HCT116 (cell line): ENCODE data around the gene KREMEN2. TPM values are rescaled to one million over a fixed set of nuclear protein-coding genes. Genes with fewer than 3 reads are reported as not detected.

Experiments used
- ATAC-seq: fragments of 200-7000 bp; cut with Tn5 transposase; 2 replicates; pipeline ENCODE4 v1.9.1; 2020; ENCODE audit warnings: mild to moderate bottlenecking, moderate library complexity
- BruUV-seq: library from RNA; stranded (reverse); fragments of 400-500 nt; replicated peaks from 2 replicates; lab custom pipeline; 2021; lab: Mats Ljungman, UMichigan
- CTCF ChIA-PET: fragments of 300-600 bp; sonication (Branson Sonifier 250); formaldehyde crosslinking; loops from one replicate; lab custom pipeline; 2021; ENCODE audit warnings: antibody characterized with exemption; lab: Charles Lee
- POLR2A ChIA-PET: fragments of 300-600, 350-600 bp; sonication (Branson Sonifier 250); formaldehyde crosslinking; loops from one replicate; lab custom pipeline; 2021; ENCODE audit warnings: antibody characterized with exemption; lab: Charles Lee
- RAD21 ChIA-PET, 2 experiments: fragments of 300-600 bp; sonication (Branson Sonifier 250); formaldehyde crosslinking; loops; one replicate each; lab custom pipeline; 2023; ENCODE audit warnings: low total read pairs in 2 of 2; ENCODE audit not compliant: uncharacterized antibody in 2 of 2, unreplicated experiment in 2 of 2, low non-redundant PET in 1 of 2; lab: Charles Lee
- DNase-seq: peaks from one replicate; pipeline ENCODE4 v3.0.0-alpha.2; 2010; ENCODE audit warnings: low read depth, low spot score
- H2AFZ ChIP-seq: fragments of 200-600 bp; shearing (Covaris generic), sonication (generic); 2 replicates; pipeline ENCODE4 v1.6.1; 2017; ENCODE audit warnings: low read depth, mixed run types, mixed read lengths, antibody characterized with exemption, low read length; ENCODE audit not compliant: poor library complexity, severe bottlenecking
- H3K27ac ChIP-seq: 2 replicates; pipeline ENCODE4 v1.5.1; 2012; ENCODE audit warnings: low read depth, low read length
- H3K27me3 ChIP-seq: fragments of 200-600 bp; sonication (generic); 2 replicates; pipeline ENCODE4 v1.6.1; 2016; ENCODE audit warnings: mixed run types, low read length, mixed read lengths; ENCODE audit not compliant: insufficient read depth
- H3K36me3 ChIP-seq, 2 experiments: fragments of 200-500 bp in 1 of 2; fragments of 200-600 bp in 1 of 2; sonication (Bioruptor generic) in 1 of 2; sonication (generic) in 1 of 2; 2 replicates each; pipeline versions ENCODE4 v1.5.1 to v1.6.1; 2014 to 2016; ENCODE audit warnings: low read length in 2 of 2, inconsistent platforms in 1 of 2, mixed read lengths in 1 of 2, mixed run types in 1 of 2; ENCODE audit not compliant: insufficient read depth in 2 of 2, control insufficient read depth in 1 of 2
- H3K4me1 ChIP-seq, 2 experiments: fragments of 200-600 bp in 1 of 2; sonication (generic) in 1 of 2; 2 replicates each; pipeline versions ENCODE4 v1.5.1 to v1.6.1; 2012 to 2017; ENCODE audit warnings: low read length in 2 of 2, inconsistent platforms in 1 of 2, mild to moderate bottlenecking in 1 of 2, mixed read lengths in 1 of 2, mixed run types in 1 of 2, moderate library complexity in 1 of 2; ENCODE audit not compliant: insufficient read depth in 2 of 2, control insufficient read depth in 1 of 2
- H3K4me2 ChIP-seq: fragments of 200-600 bp; sonication (generic); 2 replicates; pipeline ENCODE4 v1.6.1; 2017; ENCODE audit warnings: mixed run types, low read length, mixed read lengths
- H3K4me3 ChIP-seq, 2 experiments: fragments of 200-600 bp in 1 of 2; sonication (generic) in 1 of 2; replicated peaks in 1 of 2; 2 replicates each; pipeline ENCODE4 v1.5.1; 2011 to 2016; ENCODE audit warnings: low read length in 2 of 2, control low read depth in 1 of 2, low read depth in 1 of 2, mild to moderate bottlenecking in 1 of 2, mixed read lengths in 1 of 2, mixed run types in 1 of 2
- H3K79me2 ChIP-seq: fragments of 200-600 bp; sonication (generic); 2 replicates; pipeline ENCODE4 v1.6.1; 2017; ENCODE audit warnings: mild to moderate bottlenecking, mixed run types, low read length, moderate library complexity, mixed read lengths; ENCODE audit not compliant: insufficient read depth
- H3K9ac ChIP-seq: fragments of 200-600 bp; sonication (generic); 2 replicates; pipeline ENCODE4 v1.6.1; 2016; ENCODE audit warnings: low read length, mixed read lengths
- H3K9me2 ChIP-seq: fragments of 200-600 bp; sonication (generic), shearing (Covaris generic); 2 replicates; pipeline ENCODE4 v1.6.1; 2017; ENCODE audit warnings: mixed run types, mild to moderate bottlenecking, moderate library complexity; ENCODE audit not compliant: insufficient read depth
- H3K9me3 ChIP-seq, 2 experiments: fragments of 200-500 bp in 1 of 2; fragments of 200-600 bp in 1 of 2; sonication (Bioruptor generic) in 1 of 2; sonication (generic) in 1 of 2; 2 replicates each; pipeline ENCODE4 v1.6.1; 2014 to 2017; ENCODE audit warnings: low read length in 2 of 2, mixed read lengths in 2 of 2, inconsistent platforms in 1 of 2, low read depth in 1 of 2, mild to moderate bottlenecking in 1 of 2, mixed run types in 1 of 2, moderate library complexity in 1 of 2; ENCODE audit not compliant: control insufficient read depth in 1 of 2, insufficient read depth in 1 of 2
- H4K20me1 ChIP-seq: fragments of 200-600 bp; sonication (generic), shearing (Covaris generic); 2 replicates; pipeline ENCODE4 v1.6.1; 2017; ENCODE audit warnings: mixed run types, mild to moderate bottlenecking, moderate library complexity; ENCODE audit not compliant: insufficient read depth
- ATF3 ChIP-seq: IDR thresholded peaks from 2 replicates; pipeline ENCODE4 v1.6.1; 2012
- CBX3 ChIP-seq: IDR thresholded peaks from 2 replicates; pipeline ENCODE4 v1.6.1; 2012; ENCODE audit warnings: low read depth
- EGR1 ChIP-seq: IDR thresholded peaks from 2 replicates; pipeline ENCODE4 v1.6.1; 2012; ENCODE audit warnings: low read depth
- ELF1 ChIP-seq: IDR thresholded peaks from 2 replicates; pipeline ENCODE4 v1.6.1; 2012; ENCODE audit warnings: low read depth, borderline replicate concordance
- EZH2phosphoT487 ChIP-seq: fragments of 200-600 bp; IDR thresholded peaks from 2 replicates; pipeline ENCODE4 v1.6.1; 2018; ENCODE audit warnings: antibody characterized with exemption, borderline replicate concordance
- FOSL1 ChIP-seq: IDR thresholded peaks from 2 replicates; pipeline ENCODE4 v1.6.1; 2012; ENCODE audit warnings: low read depth
- JUND ChIP-seq: IDR thresholded peaks from 2 replicates; pipeline ENCODE4 v1.6.1; 2012
- MAX ChIP-seq: IDR thresholded peaks from 2 replicates; pipeline ENCODE4 v1.6.1; 2012
- POLR2A ChIP-seq: IDR thresholded peaks from 2 replicates; pipeline ENCODE4 v1.7.0; 2011; ENCODE audit warnings: borderline replicate concordance; ENCODE audit not compliant: insufficient read depth, insufficient read length; ENCODE audit errors: extremely low read depth
- RAD21 ChIP-seq: IDR thresholded peaks from 2 replicates; pipeline ENCODE4 v1.6.1; 2012; ENCODE audit warnings: low read depth, mild to moderate bottlenecking
- SIN3A ChIP-seq: IDR thresholded peaks from 2 replicates; pipeline ENCODE4 v1.6.1; 2012; ENCODE audit warnings: low read depth
- SRF ChIP-seq: IDR thresholded peaks from 2 replicates; pipeline ENCODE4 v1.6.1; 2012; ENCODE audit warnings: low read depth
- TCF7L2 ChIP-seq: IDR thresholded peaks from 2 replicates; pipeline ENCODE4 v1.7.0; 2011; ENCODE audit warnings: borderline replicate concordance, inconsistent platforms; ENCODE audit not compliant: insufficient read depth, insufficient read length; ENCODE audit errors: extremely low read depth
- ZBTB33 ChIP-seq: IDR thresholded peaks from 2 replicates; pipeline ENCODE4 v1.6.1; 2011; ENCODE audit warnings: mild to moderate bottlenecking, low read length, moderate library complexity; ENCODE audit not compliant: insufficient replicate concordance; ENCODE audit errors: extremely low read depth
- ZFX ChIP-seq: fragments of 450-650 bp; IDR thresholded peaks from 2 replicates; pipeline ENCODE4 v1.6.1; 2017
- intact Hi-C: fragments of 100-400 bp; cut with micrococcal nuclease; formaldehyde crosslinking; loops from 2 replicates; pipeline ENCODE4 v1.10.0; 2022
- total RNA-seq: library from RNA; stranded (reverse); gene quantifications from one replicate; pipeline ENCODE4 v1.2.1, GENCODE V29; 2021; ENCODE audit not compliant: unreplicated experiment

KREMEN2 gene
- total RNA-seq, 1 experiment from 2014 or later: 14.1 TPM

GRCh38 chr16:3013998-3014690 is 50.1 kb downstream of the KREMEN2 start:
- H3K9me3 ChIP-seq: no peaks in the 10 kb centered on the region
- POLR2A ChIA-PET: interaction anchor here (1.0 kb wide), 1 partner anchor 8 kb away, joined by 5 read pairs; no protein-coding TSS in a partner anchor
- H4K20me1 ChIP-seq: no peaks in the 10 kb centered on the region
- no peaks in the 10 kb centered on the region for H3K9me2 ChIP-seq
- TF ChIP-seq ELF1 (no peak), ATF3 (no peak), TCF7L2 (no peak)
- H3K4me2 ChIP-seq: peak overlapping the region; percentile 79; the same call in 1 of the 2 replicates
- no TSS peak for BruUV-seq
- ATAC-seq (no peak), DNase-seq (no peak)
- peaks cover 48 to 83% of the 10 kb centered on the region in 2 experiments for H3K4me1 ChIP-seq
- H2AFZ ChIP-seq: no peak overlapping the region
- H3K4me3 ChIP-seq: no peak overlapping the region
- intact Hi-C loops: no loop called here
- RAD21 ChIA-PET: no interaction called here
- H3K27me3 ChIP-seq: no peaks in the 10 kb centered on the region
- H3K79me2 ChIP-seq: no peaks in the 10 kb centered on the region
- CTCF ChIA-PET: no interaction called here
- H3K36me3 ChIP-seq: no peaks in the 10 kb centered on the region
- peak overlapping the region; percentile 37; the same call in 1 of the 2 replicates for H3K27ac ChIP-seq
- 0 out of 2 replicates have a peak overlapping the region, but pooled peaks have one; percentile 48 for H3K9ac ChIP-seq

- Histone ChIP-seq H3K79me2 (no peaks in the 10 kb centered on the region), H2AFZ (no peak overlapping the region), H3K9me2 (no peaks in the 10 kb centered on the region), H3K9me3 (no peaks in the 10 kb centered on the region), H3K9ac (no peak overlapping the region), H3K27ac (no peak overlapping the region), H3K4me3 (no peak overlapping the region), H4K20me1 (no peaks in the 10 kb centered on the region), H3K27me3 (no peaks in the 10 kb centered on the region), H3K4me1 (peaks cover 48 to 82% of the 10 kb centered on the region in 2 experiments), H3K36me3 (no peaks in the 10 kb centered on the region), H3K4me2 (no peak overlapping the region)
- DNase-seq: no peak
- TF ChIP-seq SIN3A (no peak), POLR2A (no peak), JUND (no peak), ZBTB33 (no peak), RAD21 (no peak), FOSL1 (no peak), MAX (no peak), SRF (no peak), CBX3 (no peak), EZH2phosphoT487 (no peak), EGR1 (no peak), ZFX (no peak), ELF1 (no peak)
- no peak for ATAC-seq
- ChIA-PET CTCF (no interaction called here), RAD21 (no interaction called here), POLR2A (no interaction called here)
- intact Hi-C loops: no loop called here
- BruUV-seq: no TSS peak
These were observed 50.9 kb downstream of the KREMEN2 start for GRCh38 chr16:3014971-3015370.
